Skeletal muscle satellite cell (primary cell): ENCODE measurements around the gene PRAME. TPM values are rescaled to one million over a fixed set of nuclear protein-coding genes. Genes with fewer than 3 reads are reported as not detected.
"Not testable (repeated sequence)": the region's sequence is repeated elsewhere in the genome, so short reads cannot be mapped to it uniquely, and the experiment has no call there.

Experiments
- H3K27me3 ChIP-seq: 2 replicates; pipeline ENCODE4 v1.7.0; 2013; ENCODE audit warnings: low read length; ENCODE audit not compliant: control insufficient read depth, insufficient read depth
- H3K36me3 ChIP-seq: 2 replicates; pipeline ENCODE4 v1.7.0; 2013; ENCODE audit warnings: mild to moderate bottlenecking, control low read depth, low read length; ENCODE audit not compliant: insufficient read depth
- H3K4me1 ChIP-seq: 2 replicates; pipeline ENCODE4 v1.7.0; 2013; ENCODE audit warnings: low read length; ENCODE audit not compliant: control insufficient read depth, insufficient read depth
- H3K4me2 ChIP-seq: 2 replicates; pipeline ENCODE4 v1.7.0; 2013; ENCODE audit warnings: mild to moderate bottlenecking, low read length
- H3K4me3 ChIP-seq: 2 replicates; pipeline ENCODE4 v1.7.0; 2013; ENCODE audit warnings: low read length
- H3K9ac ChIP-seq: 2 replicates; pipeline ENCODE4 v1.7.0; 2013; ENCODE audit warnings: mild to moderate bottlenecking, low read depth, low read length, moderate library complexity
- H3K9me3 ChIP-seq: replicated peaks from 2 replicates; pipeline ENCODE4 v1.7.0; 2013; ENCODE audit warnings: mild to moderate bottlenecking, control low read depth, low read length
- small RNA-seq: library from RNA; depleted of rRNA; stranded (forward); fragments of <200 nt; gene quantifications from one replicate; pipeline ENCODE3, GENCODE V24; 2012

The PRAME gene

DNA sequence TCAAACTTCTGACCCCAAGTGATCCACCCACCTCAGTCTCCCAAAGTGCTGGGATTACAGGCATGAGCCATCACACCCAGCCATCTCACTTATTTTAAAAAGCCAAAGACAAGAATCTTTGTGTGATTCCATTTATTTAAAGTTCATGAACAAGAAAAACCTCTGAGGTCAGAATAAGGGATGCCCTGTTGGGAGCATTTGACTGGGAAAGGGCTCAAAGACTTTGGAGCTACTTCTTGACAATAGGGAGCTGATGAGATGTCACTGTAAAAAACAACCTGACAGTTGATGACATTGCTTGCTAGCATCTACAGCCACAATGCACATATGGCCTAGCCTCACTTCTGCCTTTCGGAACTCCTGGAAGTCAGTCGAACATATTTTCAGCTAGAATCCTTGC is 45.4 kb downstream of the PRAME start:
- H3K4me1 ChIP-seq, result no peaks in the 10 kb centered on the region
- H3K9ac ChIP-seq, result no peak overlapping the region
- H3K4me3 ChIP-seq, result no peak overlapping the region
- H3K36me3 ChIP-seq, result no peaks in the 10 kb centered on the region
- H3K27me3 ChIP-seq, result peaks cover 23% of the 10 kb centered on the region
- no peak overlapping the region for H3K4me2 ChIP-seq
- no peaks in the 10 kb centered on the region for H3K9me3 ChIP-seq

DNA sequence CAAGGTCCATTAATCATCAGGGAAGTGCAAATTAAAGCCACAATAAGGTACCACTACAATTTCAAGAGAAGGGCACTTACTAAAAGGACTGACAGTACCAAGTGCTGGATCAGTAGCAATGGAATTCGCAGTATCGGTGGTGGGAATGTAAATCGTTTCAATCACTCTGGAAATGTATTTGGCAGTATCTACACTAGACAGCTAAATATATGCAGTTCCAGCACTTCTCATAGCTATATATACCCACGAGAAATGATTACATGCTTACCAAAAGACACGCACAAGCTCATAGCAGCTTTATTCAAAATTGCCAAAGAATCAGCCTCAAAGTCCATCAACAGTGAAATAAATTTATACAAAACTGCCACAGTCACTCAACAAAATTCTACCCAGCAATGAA is 46.1 kb downstream of the PRAME start:
- H3K4me3 ChIP-seq, result no peak overlapping the region
- H3K9me3 ChIP-seq, result no peaks in the 10 kb centered on the region
- peaks cover 23% of the 10 kb centered on the region for H3K27me3 ChIP-seq
- no peaks in the 10 kb centered on the region for H3K4me1 ChIP-seq
- no peaks in the 10 kb centered on the region for H3K36me3 ChIP-seq
- H3K9ac ChIP-seq, result no peak overlapping the region
- no peak overlapping the region for H3K4me2 ChIP-seq

DNA sequence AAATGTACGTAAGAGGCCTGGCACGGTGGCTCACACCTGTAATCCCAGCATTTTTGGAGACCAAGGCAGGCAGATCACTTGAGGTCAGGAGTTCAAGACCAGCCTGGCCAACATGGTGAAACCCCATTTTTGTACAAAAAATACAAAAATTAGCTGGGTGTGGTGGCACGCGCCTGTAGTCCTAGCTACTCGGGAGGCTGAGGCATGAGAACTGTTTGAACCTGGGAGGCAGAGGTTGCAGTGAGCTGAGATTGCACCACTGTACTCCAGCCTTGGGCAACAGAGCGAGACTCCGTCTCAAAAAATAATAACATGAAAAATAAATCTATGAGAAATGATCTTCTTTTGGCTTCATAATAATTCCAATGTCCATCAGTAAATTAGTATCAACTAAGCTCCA is 48.2 kb downstream of the PRAME start:
- H3K4me3 ChIP-seq, H3K9ac ChIP-seq, H3K4me1 ChIP-seq, H3K4me2 ChIP-seq, H3K36me3 ChIP-seq, H3K9me3 ChIP-seq: not testable (repeated sequence)
- H3K27me3 ChIP-seq, result peaks cover 22% of the 10 kb centered on the region

DNA sequence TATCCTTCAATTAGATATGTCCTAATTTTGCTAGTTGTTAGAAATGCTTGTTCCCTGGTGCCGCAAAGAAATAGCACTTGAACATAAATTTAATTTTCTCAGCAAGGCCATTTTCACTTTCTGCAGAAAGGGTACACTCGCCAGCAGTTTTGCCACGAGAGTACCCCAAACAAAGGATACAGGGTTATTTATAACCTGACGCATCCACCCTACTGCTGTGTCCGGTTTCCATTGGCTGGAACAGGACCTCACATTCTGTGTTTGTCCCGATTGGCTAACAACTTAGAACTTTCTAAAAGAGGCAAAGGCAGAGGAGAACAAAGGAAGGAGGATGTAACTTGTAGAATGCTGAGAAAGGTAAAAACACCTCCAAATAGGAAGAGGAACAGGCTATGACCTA is 49.2 kb downstream of the PRAME start:
- not testable (repeated sequence) for H3K9ac ChIP-seq, H3K36me3 ChIP-seq, H3K9me3 ChIP-seq, H3K4me3 ChIP-seq, H3K4me2 ChIP-seq, H3K4me1 ChIP-seq
- H3K27me3 ChIP-seq, result peaks cover 13% of the 10 kb centered on the region

DNA sequence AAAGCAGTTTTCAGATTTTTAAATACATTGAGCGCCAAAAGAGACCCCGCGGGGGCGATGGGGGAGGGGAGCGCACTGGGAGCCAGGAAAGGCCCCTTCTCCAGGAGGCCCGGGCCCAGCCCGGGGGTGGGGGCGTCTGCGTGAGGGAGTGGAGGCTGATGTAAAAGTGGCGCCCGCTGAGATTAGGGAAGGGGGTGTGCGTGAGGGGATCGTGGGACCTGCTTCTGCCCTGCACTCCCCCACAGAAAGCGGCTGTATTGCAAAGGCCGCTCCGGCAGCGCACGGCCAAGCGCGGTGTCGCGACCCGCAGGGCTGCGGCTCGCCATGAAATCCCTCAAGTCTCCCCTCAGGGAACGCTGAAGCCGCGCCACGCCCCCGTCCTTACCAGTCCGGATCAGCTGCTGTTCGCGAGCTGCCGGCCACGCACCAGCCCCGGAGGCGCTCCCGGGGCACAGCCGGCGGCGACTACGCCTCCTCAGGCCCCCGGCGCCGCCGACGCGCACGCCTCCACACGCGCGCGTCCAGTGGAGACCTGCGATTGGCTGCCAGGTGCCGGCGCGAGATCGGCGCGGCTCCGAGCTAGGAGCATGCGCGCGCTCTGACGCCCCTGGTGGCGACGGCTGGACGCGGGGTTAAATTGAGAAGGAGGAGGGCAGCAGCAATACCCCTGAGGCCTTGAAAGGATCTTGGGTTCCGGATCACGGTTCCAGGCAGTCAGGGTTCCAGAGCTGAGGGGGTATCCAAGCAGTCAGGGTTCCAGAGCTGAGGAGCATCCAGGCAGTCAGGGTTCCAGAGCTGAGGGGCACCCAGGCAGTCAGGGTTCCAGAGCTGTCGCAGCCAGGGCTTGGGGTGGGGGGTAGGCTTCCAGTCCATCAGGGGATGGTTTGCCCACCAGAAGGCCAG is 50.5 kb downstream of the PRAME start, which contains the start of gene ZNF280B:
Gene ZNF280B, minus strand, starts transcription at position 469 of the 903 bp plus-strand sequence. CDS start 19,344 bp downstream, outside the sequence.
- no peaks in the 10 kb centered on the region for H3K4me1 ChIP-seq
- peaks cover 2% of the 10 kb centered on the region for H3K36me3 ChIP-seq
- H3K9ac ChIP-seq, result peak within 1 kb of the TSS; percentile 85
- H3K27me3 ChIP-seq, result peaks cover 4% of the 10 kb centered on the region
- no peaks in the 10 kb centered on the region for H3K9me3 ChIP-seq
- peak within 1 kb of the TSS; percentile 97 for H3K4me2 ChIP-seq
- peak within 1 kb of the TSS; percentile 94 for H3K4me3 ChIP-seq

DNA sequence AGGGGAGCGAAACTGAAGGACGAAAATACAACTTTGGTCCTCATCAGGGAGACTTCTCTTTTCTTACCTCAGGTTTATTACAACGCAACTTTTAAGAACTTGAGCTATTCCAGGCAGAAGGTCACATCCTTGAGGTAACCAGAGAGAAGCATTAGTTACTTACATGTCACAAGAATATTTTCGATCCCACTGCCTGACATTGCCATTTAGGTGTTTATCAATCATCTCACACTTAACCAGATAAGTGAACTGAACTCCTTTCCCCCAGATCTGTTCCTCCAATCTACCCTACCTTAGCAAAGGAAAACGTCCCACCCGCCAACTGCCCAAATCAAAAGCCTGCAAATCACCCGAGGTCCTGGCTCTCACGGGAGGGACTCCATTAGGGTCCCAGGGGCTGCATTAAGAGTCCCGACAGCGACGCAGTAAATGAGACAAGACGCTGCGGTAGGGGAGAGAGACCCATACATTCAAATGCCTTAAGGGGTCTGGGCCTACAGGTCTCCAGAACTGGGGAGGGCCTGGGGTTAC is 51.3 kb downstream of the PRAME start:
- peak overlapping the region; percentile 85 for H3K9ac ChIP-seq

DNA sequence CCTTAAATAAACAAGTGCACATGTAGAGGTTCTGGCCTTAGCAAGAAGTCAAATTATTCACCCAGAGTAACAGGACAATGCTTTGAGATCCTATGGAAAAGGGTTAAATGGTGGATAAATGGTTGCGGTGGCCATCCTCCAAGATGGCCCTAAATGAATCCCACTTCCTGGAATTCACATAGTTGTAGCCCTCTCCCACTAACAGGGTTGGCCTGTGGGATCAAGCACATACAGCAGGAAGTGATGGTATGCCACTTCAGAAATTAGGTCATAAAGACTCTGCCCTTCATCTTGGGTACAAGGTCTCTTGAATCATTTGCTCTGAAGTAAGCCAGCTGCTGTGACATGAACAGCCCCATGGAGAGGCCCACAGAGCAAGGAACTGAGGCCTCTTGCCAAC is 52.3 kb downstream of the PRAME start:
- Histone ChIP-seq H3K4me1 (no peaks in the 10 kb centered on the region), H3K9me3 (no peaks in the 10 kb centered on the region), H3K36me3 (peaks cover 7% of the 10 kb centered on the region), H3K27me3 (no peaks in the 10 kb centered on the region), H3K9ac (no peak overlapping the region), H3K4me2 (no peak overlapping the region), H3K4me3 (no peak overlapping the region)

More for the DNA sequence above, 51.3 kb downstream of the PRAME start:
- no peaks in the 10 kb centered on the region for H3K4me1 ChIP-seq
- H3K4me2 ChIP-seq, result peak overlapping the region; percentile 97
- peaks cover 1% of the 10 kb centered on the region for H3K27me3 ChIP-seq
- no peaks in the 10 kb centered on the region for H3K9me3 ChIP-seq
- H3K4me3 ChIP-seq, result peak overlapping the region; percentile 94
- H3K36me3 ChIP-seq, result peaks cover 5% of the 10 kb centered on the region

DNA sequence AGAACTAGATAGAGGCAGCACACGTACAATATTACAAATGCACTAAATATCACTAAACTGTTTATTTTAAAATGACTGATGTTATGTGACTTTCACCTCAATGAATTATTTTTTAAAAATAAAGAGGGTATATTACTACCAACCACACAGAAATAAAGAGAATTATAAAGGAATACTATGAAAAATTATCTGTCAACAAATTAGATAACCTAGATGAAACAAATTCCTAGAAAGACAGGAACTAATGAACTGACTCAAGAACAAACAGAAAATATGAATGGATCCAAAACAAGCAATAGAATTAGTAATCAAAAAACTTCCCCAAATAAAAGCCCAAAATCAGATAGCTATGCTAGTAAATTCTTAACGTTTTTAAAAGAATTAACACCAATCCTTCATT is 60.8 kb downstream of the PRAME start:
- Histone ChIP-seq H3K4me3 (no peak overlapping the region), H3K9me3 (no peaks in the 10 kb centered on the region), H3K36me3 (peaks cover 4% of the 10 kb centered on the region), H3K4me2 (no peak overlapping the region), H3K27me3 (no peaks in the 10 kb centered on the region), H3K4me1 (no peaks in the 10 kb centered on the region), H3K9ac (no peak overlapping the region)

Small RNA genes lying within 50 kb of the gene (small RNA-seq; reads per million reads assigned to genes)
- not detected for gene IGLV2-34
